Ammon's horn (tissue), 1 donor: ENCODE measurements around the gene TUBB2B.

Source experiments
- DNase-seq: peaks from one replicate; pipeline ENCODE4 v3.0.0-alpha.2; 2016; ENCODE audit warnings: low spot score

The TUBB2B gene

GRCh38 chr6:3232017-3232945, 4.8 kb upstream of the TUBB2B start:
- DNase-seq = no peak

- DNase-seq = peak; percentile 90
Measured at GRCh38 chr6:3231247-3232016, 4.0 kb upstream of the TUBB2B start.

- DNase-seq = peak; percentile 87
Measured at GRCh38 chr6:3230900-3231246, 3.4 kb upstream of the TUBB2B start.

GRCh38 chr6:3230256-3230882, 2.9 kb upstream of the TUBB2B start:
- no peak for DNase-seq

GRCh38 chr6:3229566-3230178, 2.2 kb upstream of the TUBB2B start:
- no peak for DNase-seq

- no peak for DNase-seq
Measured at GRCh38 chr6:3228771-3229565, 1.5 kb upstream of the TUBB2B start.

- DNase-seq = no peak
Measured at GRCh38 chr6:3228046-3228671, 706 bp upstream of the TUBB2B start.

- peak; percentile 69 for DNase-seq
Measured at GRCh38 chr6:3226481-3227362, 731 bp downstream of the TUBB2B start.

- no peak for DNase-seq
Measured at GRCh38 chr6:3226042-3226441, 1.4 kb downstream of the TUBB2B start.

GRCh38 chr6:3222506-3223038, 4.9 kb downstream of the TUBB2B start:
- no peak for DNase-seq

- no peak for DNase-seq
Measured at GRCh38 chr6:3221578-3221977, 5.9 kb downstream of the TUBB2B start.

GRCh38 chr6:3220366-3220765, 7.1 kb downstream of the TUBB2B start:
- peak; percentile 31 for DNase-seq

GRCh38 chr6:3218266-3218665, 9.2 kb downstream of the TUBB2B start:
- no peak for DNase-seq

GRCh38 chr6:3217286-3217685, 10.2 kb downstream of the TUBB2B start:
- DNase-seq = no peak

GRCh38 chr6:3214898-3215297, 12.6 kb downstream of the TUBB2B start:
- no peak for DNase-seq

GRCh38 chr6:3213334-3213695, 14.1 kb downstream of the TUBB2B start:
- DNase-seq = no peak

- no peak for DNase-seq
Measured at GRCh38 chr6:3212261-3212660, 15.2 kb downstream of the TUBB2B start.

- peak; percentile 91 for DNase-seq
Measured at GRCh38 chr6:3211681-3212080, 15.8 kb downstream of the TUBB2B start.

GRCh38 chr6:3210024-3210610, 17.3 kb downstream of the TUBB2B start:
- no peak for DNase-seq
